OCI-LY3 (cell line): ENCODE data around the gene PLD1.

Experiments used
- H2AFZ ChIP-seq: fragments of 200-600, 300-600 bp; shearing (Covaris generic); 2 replicates; pipeline ENCODE4 v1.6.0; 2014; ENCODE audit warnings: antibody characterized with exemption, low read depth, low read length
- H3K27ac ChIP-seq: fragments of 200-600, 300-600 bp; sonication (generic); 2 replicates; pipeline ENCODE4 v1.5.1; 2014; ENCODE audit warnings: mild to moderate bottlenecking, low read length, moderate library complexity, mixed read lengths
- H3K27me3 ChIP-seq: fragments of 200-600, 300-600 bp; sonication (generic); 2 replicates; pipeline ENCODE4 v1.6.1; 2014; ENCODE audit warnings: low read depth, low read length, mixed read lengths
- H3K36me3 ChIP-seq: fragments of 200-600, 300-600 bp; sonication (generic); replicated peaks from 2 replicates; pipeline ENCODE3; 2014; ENCODE audit warnings: low read depth, low read length, mixed read lengths
- H3K4me1 ChIP-seq: fragments of 300-600, 200-600 bp; sonication (generic); 2 replicates; pipeline ENCODE4 v1.6.1; 2014; ENCODE audit warnings: low read length, mixed read lengths
- H3K4me2 ChIP-seq: fragments of 200-600, 300-600 bp; sonication (generic); 2 replicates; pipeline ENCODE4 v1.6.1; 2014; ENCODE audit warnings: low read length, mixed read lengths
- H3K4me3 ChIP-seq: fragments of 300-600, 200-600 bp; sonication (generic); 2 replicates; pipeline ENCODE4 v1.5.1; 2014; ENCODE audit warnings: antibody characterized with exemption, mild to moderate bottlenecking, low read length, moderate library complexity
- H3K79me2 ChIP-seq: fragments of 300-600, 200-600 bp; shearing (Covaris generic); 2 replicates; pipeline ENCODE4 v1.6.1; 2014; ENCODE audit warnings: mild to moderate bottlenecking, low read length, mixed read lengths
- H3K9ac ChIP-seq: fragments of 300-600, 200-600 bp; shearing (Covaris generic); 2 replicates; pipeline ENCODE4 v1.6.0; 2014; ENCODE audit warnings: mild to moderate bottlenecking, low read length, moderate library complexity
- H3K9me3 ChIP-seq: fragments of 200-600, 300-600 bp; shearing (Covaris generic); 2 replicates; pipeline ENCODE4 v1.6.1; 2014; ENCODE audit warnings: low read length, mixed read lengths; ENCODE audit not compliant: insufficient read depth
- H4K20me1 ChIP-seq: fragments of 200-600, 300-600 bp; sonication (generic); 2 replicates; pipeline ENCODE4 v1.6.1; 2016; ENCODE audit warnings: low read length, mixed read lengths; ENCODE audit not compliant: insufficient read depth
- CTCF ChIP-seq: fragments of 200-600, 300-600 bp; sonication (generic); IDR thresholded peaks from 2 replicates; pipeline ENCODE4 v1.5.1; 2014; ENCODE audit warnings: antibody characterized with exemption, low read length, low read depth
- EZH2phosphoT487 ChIP-seq: fragments of 200-600 bp; shearing (Covaris generic); IDR thresholded peaks from 2 replicates; pipeline ENCODE4 v1.6.1; 2018; ENCODE audit warnings: antibody characterized with exemption, mixed run types, low read depth

The PLD1 gene

GRCh38 chr3:171850960-171851659 is 40.8 kb upstream of the PLD1 start:
- no peak overlapping the region for H3K4me3 ChIP-seq
- H3K27ac ChIP-seq: no peak overlapping the region
- H3K9ac ChIP-seq: no peak overlapping the region
- H3K79me2 ChIP-seq: no peaks in the 10 kb centered on the region
- TF ChIP-seq CTCF (no peak), EZH2phosphoT487 (no peak)
- H2AFZ ChIP-seq: no peak overlapping the region
- no peak overlapping the region for H3K4me2 ChIP-seq
- H4K20me1 ChIP-seq: no peaks in the 10 kb centered on the region
- H3K4me1 ChIP-seq: peaks cover 9% of the 10 kb centered on the region
- H3K27me3 ChIP-seq: no peaks in the 10 kb centered on the region
- H3K9me3 ChIP-seq: peaks cover 15% of the 10 kb centered on the region
- H3K36me3 ChIP-seq: no peaks in the 10 kb centered on the region

DNA sequence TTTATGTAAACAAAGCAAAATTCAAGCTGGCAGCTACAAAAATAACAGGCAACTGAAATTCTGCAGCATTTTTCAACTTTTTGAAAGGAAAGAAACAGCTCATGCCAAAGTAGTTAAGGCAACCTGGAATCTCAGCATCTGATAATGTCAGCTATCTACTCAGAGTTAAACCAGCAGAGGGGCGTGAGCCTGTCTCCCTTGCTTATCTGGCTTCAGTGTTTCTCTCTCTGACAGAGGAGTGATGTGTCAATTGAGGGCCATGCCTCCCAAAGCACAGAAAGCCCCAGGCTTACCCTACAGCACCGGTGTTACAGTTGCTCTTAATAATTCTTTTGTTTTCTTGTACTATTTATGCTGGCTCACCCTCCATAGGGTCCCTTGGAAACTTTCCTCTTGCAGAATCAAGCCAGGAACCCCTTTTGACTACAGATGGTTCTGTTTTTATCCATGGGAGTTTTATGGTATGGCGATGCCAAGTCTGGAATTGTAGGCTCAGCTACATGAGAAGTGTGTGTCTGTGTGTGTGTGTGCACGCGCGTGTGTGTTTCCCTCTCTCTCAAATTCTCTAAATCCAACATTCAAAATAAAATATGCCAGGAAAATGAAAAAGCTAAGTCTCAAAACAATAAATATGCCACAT is 40.2 kb upstream of the PLD1 start:
- H3K9ac ChIP-seq: no peak overlapping the region
- no peaks in the 10 kb centered on the region for H3K36me3 ChIP-seq
- H3K27ac ChIP-seq: no peak overlapping the region
- TF ChIP-seq EZH2phosphoT487: no peak
- TF ChIP-seq CTCF: no peak
- no peaks in the 10 kb centered on the region for H3K27me3 ChIP-seq
- H4K20me1 ChIP-seq: no peaks in the 10 kb centered on the region
- H3K9me3 ChIP-seq: peaks cover 15% of the 10 kb centered on the region
- H3K4me2 ChIP-seq: no peak overlapping the region
- no peaks in the 10 kb centered on the region for H3K79me2 ChIP-seq
- H3K4me3 ChIP-seq: no peak overlapping the region
- peaks cover 9% of the 10 kb centered on the region for H3K4me1 ChIP-seq
- H2AFZ ChIP-seq: no peak overlapping the region

DNA sequence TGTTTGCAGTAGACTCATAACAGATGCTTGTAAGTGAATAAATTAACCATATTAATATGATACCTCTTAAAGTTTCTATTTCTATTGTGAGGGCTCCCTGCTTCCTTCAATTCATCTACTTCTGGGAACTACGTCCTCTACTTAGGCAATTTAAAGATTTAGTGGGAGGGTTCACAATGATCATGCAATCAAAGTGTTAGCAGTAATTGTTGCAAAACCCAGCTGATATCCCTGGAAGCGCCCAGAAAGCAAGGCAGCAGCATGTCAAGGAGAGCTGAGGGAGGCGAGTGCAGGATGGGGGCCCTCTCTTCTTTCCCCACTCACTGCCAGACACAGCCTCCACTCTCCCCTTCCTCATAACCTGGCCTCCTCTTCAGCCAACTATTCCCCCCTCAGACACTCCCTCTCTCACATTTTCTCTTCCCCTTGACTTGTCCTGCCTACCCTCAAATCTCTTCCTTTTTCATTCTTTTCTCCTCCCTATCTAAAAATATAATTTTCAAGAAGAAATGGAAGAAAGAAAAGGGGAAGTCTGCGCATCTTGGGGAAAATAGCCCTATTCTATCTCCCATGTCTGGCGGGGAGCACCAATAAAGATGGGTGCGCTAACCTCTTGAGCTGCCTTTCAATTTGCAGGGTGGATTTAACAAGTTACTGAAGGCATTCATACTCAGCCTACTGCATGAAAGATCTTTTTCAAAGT is 39.5 kb upstream of the PLD1 start:
- Histone ChIP-seq H3K9me3 (peaks cover 15% of the 10 kb centered on the region), H3K9ac (no peak overlapping the region), H3K4me1 (peaks cover 9% of the 10 kb centered on the region), H3K27ac (no peak overlapping the region), H3K79me2 (no peaks in the 10 kb centered on the region), H3K27me3 (no peaks in the 10 kb centered on the region), H4K20me1 (no peaks in the 10 kb centered on the region), H2AFZ (no peak overlapping the region), H3K4me2 (no peak overlapping the region), H3K4me3 (no peak overlapping the region), H3K36me3 (no peaks in the 10 kb centered on the region)
- TF ChIP-seq EZH2phosphoT487: no peak
- no peak for TF ChIP-seq CTCF

DNA sequence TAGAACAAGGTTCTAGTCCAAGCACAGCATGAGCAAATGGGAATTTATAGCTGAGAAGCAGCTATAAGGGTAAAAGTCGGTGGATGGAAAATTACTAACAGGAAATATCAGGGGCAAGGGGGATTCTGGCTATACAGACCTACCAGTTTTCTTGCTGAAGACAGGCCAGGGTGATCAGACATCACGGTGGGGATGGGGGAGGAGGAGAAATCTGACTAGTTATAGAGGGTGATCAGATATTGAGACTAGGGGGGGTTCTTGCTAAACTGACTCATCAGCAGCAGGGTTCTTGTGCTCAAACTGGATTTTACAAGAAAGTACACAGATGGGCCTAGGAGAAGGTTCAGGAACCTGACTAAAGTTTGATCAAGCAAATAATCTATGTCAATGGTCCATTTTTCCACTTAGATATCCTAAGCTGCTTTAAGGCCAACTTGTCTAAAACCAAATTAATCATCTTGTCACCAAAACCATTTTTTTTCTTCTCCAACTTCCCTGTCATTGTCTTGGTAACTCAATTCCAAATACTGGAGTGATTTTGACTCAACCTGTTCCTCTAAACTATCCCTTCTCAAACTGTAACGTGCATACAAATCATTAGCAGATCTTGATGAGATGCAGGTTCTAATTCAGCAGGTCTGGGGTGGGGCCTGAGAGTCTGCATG is 37.4 kb upstream of the PLD1 start:
- Histone ChIP-seq H3K9me3 (peaks cover 4% of the 10 kb centered on the region; the same call in 1 of the 2 replicates), H3K4me1 (peaks cover 9% of the 10 kb centered on the region), H4K20me1 (no peaks in the 10 kb centered on the region), H3K79me2 (no peaks in the 10 kb centered on the region), H3K4me2 (no peak overlapping the region), H3K9ac (no peak overlapping the region), H2AFZ (no peak overlapping the region), H3K27me3 (no peaks in the 10 kb centered on the region), H3K27ac (no peak overlapping the region), H3K4me3 (no peak overlapping the region), H3K36me3 (no peaks in the 10 kb centered on the region)
- TF ChIP-seq CTCF: no peak
- TF ChIP-seq EZH2phosphoT487: no peak
